K562 (cell line): ENCODE data around the gene MEIS1. TPM values are rescaled to one million over a fixed set of nuclear protein-coding genes. Genes with fewer than 3 reads are reported as not detected.

Experiments
- ATAC-seq: fragments of 200-7000 bp; cut with Tn5 transposase; 3 replicates; pipeline ENCODE4 v1.9.1; 2020; ENCODE audit warnings: moderate library complexity
- BruUV-seq: library from RNA; stranded (reverse); fragments of 400-500 nt; replicated peaks from 2 replicates; lab custom pipeline; 2021; lab: Mats Ljungman, UMichigan
- CTCF ChIA-PET: fragments of 300-600 bp; formaldehyde crosslinking; extraction: SDS; loops from one replicate; lab custom pipeline; 2021; ENCODE audit warnings: low intra/inter-chr PET ratio; lab: Yijun Ruan, JAX
- POLR2A ChIA-PET: fragments of 300-600, 350-650 bp; sonication (Branson Sonifier 250); formaldehyde crosslinking; extraction: SDS; loops from one replicate; lab custom pipeline; 2021; ENCODE audit warnings: antibody characterized with exemption, inconsistent platforms; lab: Yijun Ruan, JAX
- DNase-seq, 4 experiments: peaks; one replicate each; pipeline versions ENCODE4 v3.0.0 to v3.0.0-alpha.2; 2011 to 2018; ENCODE audit warnings: low spot score in 3 of 4, mixed read lengths in 3 of 4; ENCODE audit errors: extremely low read depth in 1 of 4
- FAIRE-seq: peaks from 2 replicates; lab custom pipeline; 2011; peaks lifted over from hg19 to GRCh38; lab: Jason Lieb, UNC
- H2AFZ ChIP-seq: 2 replicates; pipeline ENCODE4 v1.6.0; 2011; ENCODE audit warnings: low read depth, low read length, control low read depth, inconsistent platforms
- H3K27ac ChIP-seq: fragments of 200-600 bp; 3 replicates; pipeline ENCODE4 v1.8.0; 2011; ENCODE audit warnings: low read depth, mild to moderate bottlenecking, control low read depth, inconsistent platforms, low read length, moderate library complexity, mixed read lengths; ENCODE audit errors: extremely low read depth
- H3K27me3 ChIP-seq, 2 experiments: fragments of 300-600 bp in 1 of 2; 2 replicates in 1 of 2; 3 replicates in 1 of 2; pipeline versions ENCODE4 v1.6.0 to v1.8.0; 2011; ENCODE audit warnings: inconsistent platforms in 2 of 2, low read length in 2 of 2, mild to moderate bottlenecking in 1 of 2, mixed read lengths in 1 of 2, moderate library complexity in 1 of 2; ENCODE audit not compliant: control insufficient read depth in 2 of 2, insufficient read depth in 2 of 2
- H3K36me3 ChIP-seq: fragments of 300-600 bp; 3 replicates; pipeline ENCODE4 v1.8.0; 2011; ENCODE audit warnings: mild to moderate bottlenecking, low read length, inconsistent platforms; ENCODE audit not compliant: control insufficient read depth, insufficient read depth
- H3K4me1 ChIP-seq, 2 experiments: fragments of 200-600 bp in 1 of 2; replicated peaks in 1 of 2; 2 replicates in 1 of 2; 3 replicates in 1 of 2; pipeline versions ENCODE4 v1.5.1 to v1.8.0; 2011; ENCODE audit warnings: inconsistent platforms in 2 of 2, low read length in 2 of 2, mild to moderate bottlenecking in 1 of 2, mixed read lengths in 1 of 2, moderate library complexity in 1 of 2; ENCODE audit not compliant: control insufficient read depth in 2 of 2, insufficient read depth in 2 of 2
- H3K4me2 ChIP-seq: 2 replicates; pipeline ENCODE4 v1.6.1; 2011; ENCODE audit warnings: low read length, control low read depth, inconsistent platforms, mixed read lengths; ENCODE audit not compliant: insufficient read depth
- H3K4me3 ChIP-seq: fragments of 200-600 bp; sonication (generic), shearing (Covaris generic); 2 replicates; pipeline ENCODE4 v1.5.1; 2016; ENCODE audit warnings: control low read depth, inconsistent platforms
- H3K79me2 ChIP-seq: fragments of 200-600 bp; 3 replicates; pipeline ENCODE4 v1.8.0; 2011; ENCODE audit warnings: low read length, inconsistent platforms; ENCODE audit not compliant: control insufficient read depth, insufficient read depth
- H3K9ac ChIP-seq, 2 experiments: 2 replicates each; pipeline versions ENCODE4 v1.6.0 to v1.6.1; 2011; ENCODE audit warnings: low read depth in 2 of 2, low read length in 2 of 2, control low read depth in 1 of 2, inconsistent platforms in 1 of 2, mild to moderate bottlenecking in 1 of 2, mixed read lengths in 1 of 2; ENCODE audit not compliant: insufficient read depth in 1 of 2
- H3K9me1 ChIP-seq: one replicate; pipeline ENCODE4 v1.6.0; 2011; ENCODE audit warnings: inconsistent platforms, mild to moderate bottlenecking, low read length, moderate library complexity; ENCODE audit not compliant: control insufficient read depth, insufficient read depth
- H3K9me3 ChIP-seq: replicated peaks from 2 replicates; pipeline ENCODE4 v1.5.1; 2011; ENCODE audit warnings: low read depth, low read length, inconsistent platforms; ENCODE audit not compliant: control insufficient read depth, insufficient read depth
- H4K20me1 ChIP-seq: replicated peaks from 2 replicates; pipeline ENCODE4 v1.6.1; 2011; ENCODE audit warnings: low read length, inconsistent platforms, mixed read lengths; ENCODE audit not compliant: control insufficient read depth, insufficient read depth
- CAMTA2 ChIP-seq: fragments of 250-450 bp; sonication (Bioruptor Pico); conservative IDR thresholded peaks from 2 replicates; pipeline ENCODE4 v1.5.1; 2022
- CBX1 ChIP-seq: sonication (generic); IDR thresholded peaks from 2 replicates; pipeline ENCODE4 v1.6.1; 2016; ENCODE audit warnings: antibody characterized with exemption, low read depth, mild to moderate bottlenecking
- DPF2 ChIP-seq: fragments of 450-650 bp; IDR thresholded peaks from 2 replicates; pipeline ENCODE4 v1.6.1; 2016
- HDAC8 ChIP-seq: fragments of 450-650 bp; IDR thresholded peaks from 2 replicates; pipeline ENCODE4 v1.6.1; 2016; ENCODE audit warnings: mild to moderate bottlenecking, missing genetic modification characterization, moderate library complexity, missing compliant biosample characterization
- KDM2B ChIP-seq: fragments of 250-450 bp; sonication (Bioruptor Pico); IDR thresholded peaks from 2 replicates; pipeline ENCODE4 v1.8.0; 2021; ENCODE audit warnings: mild to moderate bottlenecking, moderate library complexity
- MAFG ChIP-seq: fragments of 450-650 bp; conservative IDR thresholded peaks from 2 replicates; pipeline ENCODE4 v1.6.1; 2016; ENCODE audit warnings: missing genetic modification characterization, missing compliant biosample characterization
- NR1H2 ChIP-seq: sonication (generic); formaldehyde crosslinking; IDR thresholded peaks from 2 replicates; pipeline ENCODE4 v1.4.0; 2020; ENCODE audit warnings: mild to moderate bottlenecking, missing genetic modification reagents
- PHF8 ChIP-seq: fragments of 200-600 bp; sonication (generic); IDR thresholded peaks from 2 replicates; pipeline ENCODE4 v1.6.1; 2012; ENCODE audit warnings: mixed run types, mild to moderate bottlenecking, inconsistent platforms, low read length, moderate library complexity, borderline replicate concordance
- PRMT5 ChIP-seq: sonication (generic); formaldehyde crosslinking; IDR thresholded peaks from 2 replicates; pipeline ENCODE4 v1.5.0; 2020; ENCODE audit warnings: missing genetic modification reagents
- SMARCC2 ChIP-seq: fragments of 450-650 bp; IDR thresholded peaks from 2 replicates; pipeline ENCODE4 v1.6.1; 2017; ENCODE audit warnings: antibody characterized with exemption, moderate library complexity, mild to moderate bottlenecking, low read depth
- ZNF224 ChIP-seq: sonication (generic); formaldehyde crosslinking; IDR thresholded peaks from 2 replicates; pipeline ENCODE4 v1.8.0; 2022; ENCODE audit warnings: mild to moderate bottlenecking, missing genetic modification reagents
- ZNF445 ChIP-seq: fragments of 250-450 bp; sonication (Bioruptor Pico); IDR thresholded peaks from 2 replicates; pipeline ENCODE4 v1.4.0; 2020; ENCODE audit warnings: low read depth, mild to moderate bottlenecking, moderate library complexity
- WGBS: fragments of 100-300 bp; shearing (Covaris generic); methylation state at CpG from one replicate; pipeline ENCODE4 v1.1.6; 2016; ENCODE audit warnings: low coverage, mixed read lengths; ENCODE audit not compliant: insufficient coverage; ENCODE audit errors: missing lambda C conversion rate; 5-methylcytosine and 5-hydroxymethylcytosine counted together
- in situ Hi-C: fragments of 300-500 bp; cut with MboI; formaldehyde crosslinking; loops from 4 replicates; pipeline ENCODE4 v1.15.0; 2018; ENCODE audit warnings: inconsistent platforms, mixed read lengths
- intact Hi-C: fragments of 100-400 bp; cut with micrococcal nuclease; formaldehyde crosslinking; loops from 2 replicates; pipeline ENCODE4 v1.14.2; 2022
- polyA plus RNA-seq, 8 experiments: library from polyadenylated mRNA; depleted of rRNA in 4 of 8; stranded (reverse) in 5 of 8; unstranded in 3 of 8; fragments of >200 nt; fragmentation: Nextera tagmentation in 2 of 8; fragmentation: Illumina TruSeq in 1 of 8; extraction: Ambion mirVana in 2 of 8; extraction: Trizol in 1 of 8; gene quantifications; 2 replicates each; pipeline versions ENCODE4 v1.2.1 to v1.2.3, GENCODE V29; 2011 to 2014; ENCODE audit warnings: inconsistent platforms in 1 of 8, missing spikeins in 1 of 8
- total RNA-seq, 7 experiments: library from RNA; depleted of rRNA in 6 of 7; stranded (reverse); fragments of >200 nt in 6 of 7; fragmentation: Illumina TruSeq in 2 of 7; extraction: Trizol in 2 of 7; gene quantifications; 2 replicates each; pipeline versions ENCODE4 v1.2.1 to v1.2.3, GENCODE V29; 2011 to 2021; ENCODE audit warnings: low replicate concordance in 1 of 7
- TF ChIP-seq, protein P1 (sequence below): fragments of 450-650 bp; formaldehyde crosslinking; IDR thresholded peaks from 2 replicates; pipeline ENCODE4 v1.4.0; 2022; ENCODE audit warnings: mild to moderate bottlenecking, moderate library complexity
- TF ChIP-seq, protein P2 (sequence below), 2 experiments: fragments of 200-800 bp in 1 of 2; sonication (Bioruptor generic) in 1 of 2; sonication (generic) in 1 of 2; formaldehyde crosslinking in 1 of 2; IDR thresholded peaks in 1 of 2; conservative IDR thresholded peaks in 1 of 2; 2 replicates each; pipeline versions ENCODE4 v1.5.0 to v1.6.1; 2016 to 2020; ENCODE audit warnings: missing compliant biosample characterization in 1 of 2, missing genetic modification characterization in 1 of 2, missing genetic modification reagents in 1 of 2
- TF ChIP-seq, protein P3 (sequence below): fragments of 450-650 bp; IDR thresholded peaks from 2 replicates; pipeline ENCODE4 v1.6.1; 2016; ENCODE audit warnings: missing biosample characterization, missing genetic modification characterization
- TF ChIP-seq, protein P4 (sequence below): fragments of 200-400 bp; formaldehyde crosslinking; IDR thresholded peaks from 2 replicates; pipeline ENCODE4 v1.6.1; 2017; ENCODE audit warnings: mild to moderate bottlenecking, low read depth, low read length, moderate library complexity

Gene MEIS1
- total and polyA plus RNA-seq, 9 of the 15 experiments (the other 6 are each of a cell fraction or from before 2014, with no cell fraction given): 2.3 to 9.0 (median 5.9) TPM

DNA sequence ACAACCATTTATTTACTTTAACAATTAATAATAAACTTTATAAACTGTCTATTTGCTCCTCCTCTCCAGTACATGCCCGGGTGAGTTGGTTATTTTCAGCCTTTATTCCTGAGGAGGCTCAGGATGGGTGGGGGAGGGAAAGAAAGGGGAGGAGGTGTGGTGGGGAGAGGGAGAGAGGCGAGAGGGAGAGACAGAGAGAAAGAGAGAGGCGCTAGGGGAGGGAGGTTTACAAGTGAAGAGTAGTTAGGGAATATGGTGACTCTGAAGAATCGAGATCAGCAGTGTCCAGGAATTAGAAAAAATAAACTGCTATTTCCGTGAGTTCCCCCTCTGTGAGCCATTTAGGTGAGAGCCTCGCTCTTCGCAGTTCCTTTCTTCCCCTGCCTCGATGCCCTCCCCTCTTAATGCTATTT lies 138.9 kb downstream of the MEIS1 start:
- no TSS peak for BruUV-seq
- H4K20me1 ChIP-seq: no peaks in the 10 kb centered on the region
- ATAC-seq: no peak
- TF ChIP-seq, protein P1, sequence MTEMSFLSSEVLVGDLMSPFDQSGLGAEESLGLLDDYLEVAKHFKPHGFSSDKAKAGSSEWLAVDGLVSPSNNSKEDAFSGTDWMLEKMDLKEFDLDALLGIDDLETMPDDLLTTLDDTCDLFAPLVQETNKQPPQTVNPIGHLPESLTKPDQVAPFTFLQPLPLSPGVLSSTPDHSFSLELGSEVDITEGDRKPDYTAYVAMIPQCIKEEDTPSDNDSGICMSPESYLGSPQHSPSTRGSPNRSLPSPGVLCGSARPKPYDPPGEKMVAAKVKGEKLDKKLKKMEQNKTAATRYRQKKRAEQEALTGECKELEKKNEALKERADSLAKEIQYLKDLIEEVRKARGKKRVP (CRISPR knock-in tag): no peak
- TF ChIP-seq CAMTA2 (CRISPR knock-in tag): no peak
- no peak for TF ChIP-seq PRMT5 (CRISPR knock-in tag)
- no peak for TF ChIP-seq PHF8
- no peak for TF ChIP-seq CBX1
- TF ChIP-seq ZNF224: no peak
- TF ChIP-seq ZNF445: no peak
- no peak for TF ChIP-seq DPF2
- TF ChIP-seq, protein P2, sequence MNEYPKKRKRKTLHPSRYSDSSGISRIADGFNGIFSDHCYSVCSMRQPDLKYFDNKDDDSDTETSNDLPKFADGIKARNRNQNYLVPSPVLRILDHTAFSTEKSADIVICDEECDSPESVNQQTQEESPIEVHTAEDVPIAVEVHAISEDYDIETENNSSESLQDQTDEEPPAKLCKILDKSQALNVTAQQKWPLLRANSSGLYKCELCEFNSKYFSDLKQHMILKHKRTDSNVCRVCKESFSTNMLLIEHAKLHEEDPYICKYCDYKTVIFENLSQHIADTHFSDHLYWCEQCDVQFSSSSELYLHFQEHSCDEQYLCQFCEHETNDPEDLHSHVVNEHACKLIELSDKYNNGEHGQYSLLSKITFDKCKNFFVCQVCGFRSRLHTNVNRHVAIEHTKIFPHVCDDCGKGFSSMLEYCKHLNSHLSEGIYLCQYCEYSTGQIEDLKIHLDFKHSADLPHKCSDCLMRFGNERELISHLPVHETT (CRISPR knock-in tag; conservative IDR thresholded peaks at IDR 0.05 in 1 of 2, IDR thresholded peaks at IDR 0.05 in 1 of 2): no peak
- TF ChIP-seq NR1H2: no peak
- TF ChIP-seq HDAC8 (tag): no peak
- no peak for TF ChIP-seq KDM2B (CRISPR knock-in tag)
- TF ChIP-seq SMARCC2: no peak
- TF ChIP-seq MAFG: no peak
- TF ChIP-seq, protein P3, sequence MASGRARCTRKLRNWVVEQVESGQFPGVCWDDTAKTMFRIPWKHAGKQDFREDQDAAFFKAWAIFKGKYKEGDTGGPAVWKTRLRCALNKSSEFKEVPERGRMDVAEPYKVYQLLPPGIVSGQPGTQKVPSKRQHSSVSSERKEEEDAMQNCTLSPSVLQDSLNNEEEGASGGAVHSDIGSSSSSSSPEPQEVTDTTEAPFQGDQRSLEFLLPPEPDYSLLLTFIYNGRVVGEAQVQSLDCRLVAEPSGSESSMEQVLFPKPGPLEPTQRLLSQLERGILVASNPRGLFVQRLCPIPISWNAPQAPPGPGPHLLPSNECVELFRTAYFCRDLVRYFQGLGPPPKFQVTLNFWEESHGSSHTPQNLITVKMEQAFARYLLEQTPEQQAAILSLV (tag): no peak
- TF ChIP-seq, protein P4, sequence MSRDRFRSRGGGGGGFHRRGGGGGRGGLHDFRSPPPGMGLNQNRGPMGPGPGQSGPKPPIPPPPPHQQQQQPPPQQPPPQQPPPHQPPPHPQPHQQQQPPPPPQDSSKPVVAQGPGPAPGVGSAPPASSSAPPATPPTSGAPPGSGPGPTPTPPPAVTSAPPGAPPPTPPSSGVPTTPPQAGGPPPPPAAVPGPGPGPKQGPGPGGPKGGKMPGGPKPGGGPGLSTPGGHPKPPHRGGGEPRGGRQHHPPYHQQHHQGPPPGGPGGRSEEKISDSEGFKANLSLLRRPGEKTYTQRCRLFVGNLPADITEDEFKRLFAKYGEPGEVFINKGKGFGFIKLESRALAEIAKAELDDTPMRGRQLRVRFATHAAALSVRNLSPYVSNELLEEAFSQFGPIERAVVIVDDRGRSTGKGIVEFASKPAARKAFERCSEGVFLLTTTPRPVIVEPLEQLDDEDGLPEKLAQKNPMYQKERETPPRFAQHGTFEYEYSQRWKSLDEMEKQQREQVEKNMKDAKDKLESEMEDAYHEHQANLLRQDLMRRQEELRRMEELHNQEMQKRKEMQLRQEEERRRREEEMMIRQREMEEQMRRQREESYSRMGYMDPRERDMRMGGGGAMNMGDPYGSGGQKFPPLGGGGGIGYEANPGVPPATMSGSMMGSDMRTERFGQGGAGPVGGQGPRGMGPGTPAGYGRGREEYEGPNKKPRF: no peak
- TF ChIP-seq, all 486 proteins: peak for 0
- in situ Hi-C loops: no loop called here
- FAIRE-seq (no peak), DNase-seq (no peak)
- Histone ChIP-seq H3K36me3 (no peaks in the 10 kb centered on the region), H2AFZ (peak overlapping the region; percentile 45; the same call in 1 of the 2 replicates), H3K4me1 (peaks cover 6 to 26% of the 10 kb centered on the region in 2 experiments), H3K27me3 (peaks cover 25 to 26% of the 10 kb centered on the region in 2 experiments; a peak in 4 of 5 replicates), H3K27ac (no peak overlapping the region), H3K79me2 (no peaks in the 10 kb centered on the region), H3K9me3 (no peaks in the 10 kb centered on the region), H3K4me3 (no peak overlapping the region), H3K9ac (no peak overlapping the region), H3K4me2 (no peak overlapping the region), H3K9me1 (no peaks in the 10 kb centered on the region)
- intact Hi-C loops: loop anchor here (10.0 kb wide), 3 partner anchors 659 to 1081 kb away; no protein-coding TSS in a partner anchor
- ChIA-PET POLR2A (interaction anchor here (1.0 kb wide), 1 partner anchor 143 kb away, joined by 3 read pairs; no protein-coding TSS in a partner anchor), CTCF (interaction anchor here (1.3 to 1.9 kb wide), 2 partner anchors 139 to 145 kb away, joined by 3 to 22 read pairs; partner anchors contain the start of gene MEIS1)
- 54% methylated on average over 5 of the region's 8 CpGs for WGBS
